Tibial artery (tissue), 4 donors: ENCODE results near the gene AVPR2.

Source experiments
- DNase-seq, 2 donors: peaks; one replicate each; pipeline ENCODE4 v3.0.0-alpha.2; 2019
- H3K27ac ChIP-seq, 2 donors: fragments of 200-600 bp; sonication (generic) in 1 of 2; 1 replicate in 1 of 2; 2 replicates in 1 of 2; pipeline ENCODE4 v1.5.1; 2018 to 2019; ENCODE audit warnings: mild to moderate bottlenecking in 1 of 2
- H3K27me3 ChIP-seq, 2 donors: fragments of 200-600 bp; sonication (generic) in 1 of 2; one replicate each; pipeline versions ENCODE4 v1.5.1 to v1.6.0; 2016 to 2019
- H3K36me3 ChIP-seq, 3 donors: fragments of 200-600 bp; sonication (generic) in 2 of 3; one replicate each; pipeline ENCODE4 v1.5.1; 2016 to 2019; ENCODE audit warnings: mild to moderate bottlenecking in 2 of 3
- H3K4me1 ChIP-seq, 4 donors: fragments of 200-600 bp; sonication (generic) in 2 of 4; 1 replicate in 3 of 4; 2 replicates in 1 of 4; pipeline ENCODE4 v1.5.1; 2016 to 2019
- H3K4me3 ChIP-seq, 2 donors: fragments of 200-600 bp; sonication (generic) in 1 of 2; 1 replicate in 1 of 2; 2 replicates in 1 of 2; pipeline ENCODE4 v1.5.1; 2018 to 2019; ENCODE audit warnings: mild to moderate bottlenecking in 2 of 2
- H3K9me3 ChIP-seq, 3 donors: fragments of 200-600 bp; sonication (generic) in 1 of 3; one replicate each; pipeline ENCODE4 v1.5.1; 2016 to 2019
- CTCF ChIP-seq, 2 experiments: fragments of 200-600 bp in 1 of 2; fragments of 450-650 bp in 1 of 2; IDR thresholded peaks; one replicate each; pipeline ENCODE4 v1.5.1; 2017 to 2019; ENCODE audit warnings: antibody characterized with exemption in 2 of 2, mild to moderate bottlenecking in 1 of 2, moderate library complexity in 1 of 2
- intact Hi-C: fragments of 100-400 bp; cut with DNase I; formaldehyde crosslinking; loops from one replicate; pipeline ENCODE4 v1.15.0; 2023; ENCODE audit warnings: low total_unique reads

AVPR2 gene

GRCh38 chrX:153903991-153904957, at the start of gene AVPR2:
Gene AVPR2 (plus strand): TSS chrX:153904673. CDS start chrX:153905146, 473 bp downstream.
- Histone ChIP-seq H3K36me3 (no peaks in the 10 kb centered on the region), H3K27ac (no peak within 1 kb of the TSS), H3K4me1 (peaks cover 0 to 16% (median 0%) of the 10 kb centered on the region in 4 donors), H3K4me3 (no peak within 1 kb of the TSS), H3K9me3 (no peaks in the 10 kb centered on the region), H3K27me3 (no peaks in the 10 kb centered on the region)
- TF ChIP-seq CTCF (IDR thresholded peaks at IDR 0.05) = no peak
- intact Hi-C loops = no loop called here
- DNase-seq = no peak

- DNase-seq = no peak
- intact Hi-C loops = no loop called here
- TF ChIP-seq CTCF (IDR thresholded peaks at IDR 0.05) = no peak
- H3K4me1 ChIP-seq = no peaks in the 10 kb centered on the region
- H3K9me3 ChIP-seq = peaks cover 0 to 4% (median 2%) of the 10 kb centered on the region in 3 donors
- no peak overlapping the region for H3K27ac ChIP-seq
- H3K27me3 ChIP-seq = peaks cover 0 to 6% of the 10 kb centered on the region in 2 donors
- no peaks in the 10 kb centered on the region for H3K36me3 ChIP-seq
- no peak overlapping the region for H3K4me3 ChIP-seq
Observed at GRCh38 chrX:153854702-153855101, 49.8 kb upstream of the AVPR2 start.

GRCh38 chrX:153857348-153857903, 47.0 kb upstream of the AVPR2 start:
- no peak for DNase-seq
- H3K9me3 ChIP-seq = peaks cover 0 to 4% (median 2%) of the 10 kb centered on the region in 3 donors
- intact Hi-C loops = no loop called here
- no peak overlapping the region for H3K4me3 ChIP-seq
- peaks cover 0 to 9% of the 10 kb centered on the region in 2 donors for H3K27me3 ChIP-seq
- TF ChIP-seq CTCF (IDR thresholded peaks at IDR 0.05) = no peak
- H3K27ac ChIP-seq = no peak overlapping the region
- H3K36me3 ChIP-seq = no peaks in the 10 kb centered on the region
- H3K4me1 ChIP-seq = no peaks in the 10 kb centered on the region

- H3K36me3 ChIP-seq = no peaks in the 10 kb centered on the region
- H3K4me3 ChIP-seq = no peak overlapping the region
- DNase-seq = no peak
- no peaks in the 10 kb centered on the region for H3K4me1 ChIP-seq
- no peak overlapping the region for H3K27ac ChIP-seq
- peaks cover 0 to 13% of the 10 kb centered on the region in 2 donors for H3K27me3 ChIP-seq
- peaks cover 0 to 4% (median 0%) of the 10 kb centered on the region in 3 donors for H3K9me3 ChIP-seq
- TF ChIP-seq CTCF (IDR thresholded peaks at IDR 0.05) = no peak
- intact Hi-C loops = no loop called here
Observed at GRCh38 chrX:153861151-153861550, 43.3 kb upstream of the AVPR2 start.

- no peak overlapping the region for H3K27ac ChIP-seq
- peaks cover 0 to 7% of the 10 kb centered on the region in 2 donors for H3K27me3 ChIP-seq
- H3K36me3 ChIP-seq = no peaks in the 10 kb centered on the region
- no peak for DNase-seq
- peaks cover 0 to 4% (median 0%) of the 10 kb centered on the region in 3 donors for H3K9me3 ChIP-seq
- intact Hi-C loops = no loop called here
- no peak for TF ChIP-seq CTCF (IDR thresholded peaks at IDR 0.05)
- no peak overlapping the region for H3K4me3 ChIP-seq
- no peaks in the 10 kb centered on the region for H3K4me1 ChIP-seq
Observed at GRCh38 chrX:153861733-153862310, 42.7 kb upstream of the AVPR2 start.
